ENCODE results near the gene SP140.

The SP140 gene

DNA sequence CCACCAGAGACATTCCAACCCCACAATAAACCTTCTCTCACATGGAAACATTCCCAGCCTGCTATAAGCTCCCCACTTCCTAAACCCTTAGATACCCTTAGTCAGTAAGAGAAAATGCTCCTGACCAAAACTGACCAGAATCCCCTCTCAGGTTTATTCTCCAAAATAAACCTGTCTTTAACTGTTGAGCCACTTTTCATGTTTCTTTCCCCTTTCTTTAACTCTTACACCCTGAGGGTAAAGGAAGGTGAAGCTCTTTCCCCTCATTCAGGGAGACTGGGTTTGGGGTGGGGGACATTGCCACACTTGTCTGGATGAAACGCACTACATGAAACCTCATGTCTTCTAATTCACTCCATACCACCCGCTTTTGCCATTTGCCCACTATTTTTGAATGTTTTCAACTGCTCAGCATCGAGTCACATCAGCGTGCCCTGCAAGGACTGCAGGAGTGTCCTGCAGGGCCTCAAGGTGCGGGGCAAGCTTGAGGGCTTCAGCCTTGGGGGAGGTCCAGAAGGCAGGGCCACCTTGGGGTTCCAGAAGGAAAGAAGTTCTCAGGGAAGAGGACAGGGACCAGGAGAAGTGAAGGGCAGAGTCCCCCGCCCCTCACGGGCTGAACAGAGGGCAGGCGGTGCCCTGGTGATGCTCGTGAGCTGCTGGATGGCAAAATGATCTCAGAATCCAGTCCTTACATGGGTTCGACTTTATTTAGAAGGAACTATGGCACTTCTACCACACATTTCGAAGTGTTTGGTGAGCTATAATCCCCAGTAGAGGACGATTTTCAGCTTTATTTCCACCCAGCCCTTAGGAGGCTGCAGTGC lies 97.2 kb downstream of the SP140 start (continued):
- TF ChIP-seq ZNF16 (tag by site-specific recombination; IDR thresholded peaks at IDR 0.05; ENCODE audit: low read depth) (no peak), ZNF530 (tag by site-specific recombination; IDR thresholded peaks at IDR 0.05; ENCODE audit: low read depth) (no peak), ZNF223 (tag by site-specific recombination; IDR thresholded peaks at IDR 0.05) (no peak), OSR2 (tag by site-specific recombination; IDR thresholded peaks at IDR 0.05) (no peak), ZNF174 (tag by site-specific recombination; IDR thresholded peaks at IDR 0.05) (no peak)
- TF ChIP-seq, protein P1, sequence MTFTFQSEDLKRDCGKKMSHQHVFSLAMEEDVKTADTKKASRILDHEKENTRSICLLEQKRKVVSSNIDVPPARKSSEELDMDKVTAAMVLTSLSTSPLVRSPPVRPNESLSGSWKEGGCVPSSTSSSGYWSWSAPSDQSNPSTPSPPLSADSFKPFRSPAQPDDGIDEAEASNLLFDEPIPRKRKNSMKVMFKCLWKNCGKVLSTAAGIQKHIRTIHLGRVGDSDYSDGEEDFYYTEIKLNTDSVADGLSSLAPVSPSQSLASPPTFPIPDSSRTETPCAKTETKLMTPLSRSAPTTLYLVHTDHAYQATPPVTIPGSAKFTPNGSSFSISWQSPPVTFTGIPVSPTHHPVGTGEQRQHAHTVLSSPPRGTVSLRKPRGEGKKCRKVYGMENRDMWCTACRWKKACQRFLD (tag by site-specific recombination; IDR thresholded peaks at IDR 0.05): no peak
- TF ChIP-seq, protein P2, sequence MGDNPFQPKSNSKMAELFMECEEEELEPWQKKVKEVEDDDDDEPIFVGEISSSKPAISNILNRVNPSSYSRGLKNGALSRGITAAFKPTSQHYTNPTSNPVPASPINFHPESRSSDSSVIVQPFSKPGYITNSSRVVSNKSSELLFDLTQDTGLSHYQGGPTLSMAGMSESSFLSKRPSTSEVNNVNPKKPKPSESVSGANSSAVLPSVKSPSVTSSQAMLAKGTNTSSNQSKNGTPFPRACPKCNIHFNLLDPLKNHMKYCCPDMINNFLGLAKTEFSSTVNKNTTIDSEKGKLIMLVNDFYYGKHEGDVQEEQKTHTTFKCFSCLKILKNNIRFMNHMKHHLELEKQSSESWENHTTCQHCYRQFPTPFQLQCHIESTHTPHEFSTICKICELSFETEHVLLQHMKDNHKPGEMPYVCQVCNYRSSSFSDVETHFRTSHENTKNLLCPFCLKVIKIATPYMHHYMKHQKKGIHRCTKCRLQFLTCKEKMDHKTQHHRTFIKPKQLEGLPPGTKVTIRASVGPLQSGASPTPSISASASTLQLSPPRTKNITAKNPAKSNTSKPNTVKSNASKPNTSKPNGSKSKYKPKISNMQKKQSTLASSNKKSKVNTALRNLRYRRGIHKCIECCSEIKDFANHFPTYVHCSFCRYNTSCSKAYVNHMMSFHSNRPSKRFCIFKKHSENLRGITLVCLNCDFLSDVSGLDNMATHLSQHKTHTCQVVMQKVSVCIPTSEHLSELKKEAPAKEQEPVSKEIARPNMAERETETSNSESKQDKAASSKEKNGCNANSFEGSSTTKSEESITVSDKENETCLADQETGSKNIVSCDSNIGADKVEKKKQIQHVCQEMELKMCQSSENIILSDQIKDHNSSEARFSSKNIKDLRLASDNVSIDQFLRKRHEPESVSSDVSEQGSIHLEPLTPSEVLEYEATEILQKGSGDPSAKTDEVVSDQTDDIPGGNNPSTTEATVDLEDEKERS (tag by site-specific recombination; IDR thresholded peaks at IDR 0.05): 0 out of 2 replicates have a peak, but pooled peaks have one; percentile 30

DNA sequence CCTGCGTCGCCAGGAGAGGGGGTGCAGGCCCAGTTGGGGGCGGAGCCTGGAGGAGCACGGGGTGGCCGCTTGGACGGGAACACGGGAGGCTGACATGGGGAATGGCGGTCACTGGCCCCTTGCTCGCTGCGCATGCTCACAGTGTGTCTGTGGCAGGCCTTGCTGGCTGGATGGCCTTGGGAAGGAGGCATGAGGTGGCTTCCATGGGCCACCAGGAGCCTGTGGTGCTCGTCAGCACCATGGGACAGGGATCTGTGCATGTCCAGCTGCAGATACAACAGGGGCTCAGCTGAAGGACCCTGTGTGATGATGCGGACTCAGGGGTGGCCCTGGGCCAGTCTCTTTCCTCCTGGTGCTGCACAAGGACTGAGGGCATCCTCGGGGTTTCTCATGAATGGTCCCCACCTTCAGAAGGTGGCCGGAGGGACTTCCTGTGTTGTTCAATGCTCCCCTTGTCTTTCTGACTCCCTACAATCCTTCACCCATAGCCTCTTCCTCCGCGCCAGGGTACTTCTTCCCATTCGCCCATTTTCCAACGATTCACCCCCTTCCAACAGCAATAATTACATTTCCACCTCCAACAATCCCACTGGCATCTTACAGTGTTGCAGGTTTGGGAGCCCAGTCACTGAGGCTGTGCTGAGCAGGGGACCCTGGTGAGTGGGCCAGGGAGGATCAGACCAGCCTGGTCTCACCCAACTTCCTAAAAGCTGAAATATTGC lies 98.0 kb downstream of the SP140 start:
- H3K9me3 ChIP-seq (ENCODE audit: control insufficient read depth, insufficient read depth, low read depth, low read length): no peaks in the 10 kb centered on the region
- no peaks in the 10 kb centered on the region for H3K36me3 ChIP-seq (ENCODE audit: control insufficient read depth in 2 of 2, insufficient read depth in 1 of 2, low read length in 2 of 2)
- ChIA-PET CTCF (no interaction called here), POLR2A (no interaction called here)
- H3K4me1 ChIP-seq (ENCODE audit: control insufficient read depth, insufficient read depth, low read length): no peaks in the 10 kb centered on the region
- no peak overlapping the region for H3K4me3 ChIP-seq (ENCODE audit: low read depth, low read length)
- TF ChIP-seq, protein P3, sequence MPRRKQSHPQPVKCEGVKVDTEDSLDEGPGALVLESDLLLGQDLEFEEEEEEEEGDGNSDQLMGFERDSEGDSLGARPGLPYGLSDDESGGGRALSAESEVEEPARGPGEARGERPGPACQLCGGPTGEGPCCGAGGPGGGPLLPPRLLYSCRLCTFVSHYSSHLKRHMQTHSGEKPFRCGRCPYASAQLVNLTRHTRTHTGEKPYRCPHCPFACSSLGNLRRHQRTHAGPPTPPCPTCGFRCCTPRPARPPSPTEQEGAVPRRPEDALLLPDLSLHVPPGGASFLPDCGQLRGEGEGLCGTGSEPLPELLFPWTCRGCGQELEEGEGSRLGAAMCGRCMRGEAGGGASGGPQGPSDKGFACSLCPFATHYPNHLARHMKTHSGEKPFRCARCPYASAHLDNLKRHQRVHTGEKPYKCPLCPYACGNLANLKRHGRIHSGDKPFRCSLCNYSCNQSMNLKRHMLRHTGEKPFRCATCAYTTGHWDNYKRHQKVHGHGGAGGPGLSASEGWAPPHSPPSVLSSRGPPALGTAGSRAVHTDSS (tag by site-specific recombination; IDR thresholded peaks at IDR 0.05): no peak
- TF ChIP-seq, protein P4, sequence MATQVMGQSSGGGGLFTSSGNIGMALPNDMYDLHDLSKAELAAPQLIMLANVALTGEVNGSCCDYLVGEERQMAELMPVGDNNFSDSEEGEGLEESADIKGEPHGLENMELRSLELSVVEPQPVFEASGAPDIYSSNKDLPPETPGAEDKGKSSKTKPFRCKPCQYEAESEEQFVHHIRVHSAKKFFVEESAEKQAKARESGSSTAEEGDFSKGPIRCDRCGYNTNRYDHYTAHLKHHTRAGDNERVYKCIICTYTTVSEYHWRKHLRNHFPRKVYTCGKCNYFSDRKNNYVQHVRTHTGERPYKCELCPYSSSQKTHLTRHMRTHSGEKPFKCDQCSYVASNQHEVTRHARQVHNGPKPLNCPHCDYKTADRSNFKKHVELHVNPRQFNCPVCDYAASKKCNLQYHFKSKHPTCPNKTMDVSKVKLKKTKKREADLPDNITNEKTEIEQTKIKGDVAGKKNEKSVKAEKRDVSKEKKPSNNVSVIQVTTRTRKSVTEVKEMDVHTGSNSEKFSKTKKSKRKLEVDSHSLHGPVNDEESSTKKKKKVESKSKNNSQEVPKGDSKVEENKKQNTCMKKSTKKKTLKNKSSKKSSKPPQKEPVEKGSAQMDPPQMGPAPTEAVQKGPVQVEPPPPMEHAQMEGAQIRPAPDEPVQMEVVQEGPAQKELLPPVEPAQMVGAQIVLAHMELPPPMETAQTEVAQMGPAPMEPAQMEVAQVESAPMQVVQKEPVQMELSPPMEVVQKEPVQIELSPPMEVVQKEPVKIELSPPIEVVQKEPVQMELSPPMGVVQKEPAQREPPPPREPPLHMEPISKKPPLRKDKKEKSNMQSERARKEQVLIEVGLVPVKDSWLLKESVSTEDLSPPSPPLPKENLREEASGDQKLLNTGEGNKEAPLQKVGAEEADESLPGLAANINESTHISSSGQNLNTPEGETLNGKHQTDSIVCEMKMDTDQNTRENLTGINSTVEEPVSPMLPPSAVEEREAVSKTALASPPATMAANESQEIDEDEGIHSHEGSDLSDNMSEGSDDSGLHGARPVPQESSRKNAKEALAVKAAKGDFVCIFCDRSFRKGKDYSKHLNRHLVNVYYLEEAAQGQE (tag by site-specific recombination; IDR thresholded peaks at IDR 0.05): no peak
- TF ChIP-seq ZNF335 (tag by site-specific recombination; conservative IDR thresholded peaks at IDR 0.05): no peak
- 0 out of 2 replicates have a peak, but pooled peaks have one; percentile 4 for TF ChIP-seq ZNF654 (tag by site-specific recombination; IDR thresholded peaks at IDR 0.05; ENCODE audit: low read depth)
- TF ChIP-seq EGR2 (tag by site-specific recombination; IDR thresholded peaks at IDR 0.05; ENCODE audit: low read depth): no peak
- TF ChIP-seq, protein P5, sequence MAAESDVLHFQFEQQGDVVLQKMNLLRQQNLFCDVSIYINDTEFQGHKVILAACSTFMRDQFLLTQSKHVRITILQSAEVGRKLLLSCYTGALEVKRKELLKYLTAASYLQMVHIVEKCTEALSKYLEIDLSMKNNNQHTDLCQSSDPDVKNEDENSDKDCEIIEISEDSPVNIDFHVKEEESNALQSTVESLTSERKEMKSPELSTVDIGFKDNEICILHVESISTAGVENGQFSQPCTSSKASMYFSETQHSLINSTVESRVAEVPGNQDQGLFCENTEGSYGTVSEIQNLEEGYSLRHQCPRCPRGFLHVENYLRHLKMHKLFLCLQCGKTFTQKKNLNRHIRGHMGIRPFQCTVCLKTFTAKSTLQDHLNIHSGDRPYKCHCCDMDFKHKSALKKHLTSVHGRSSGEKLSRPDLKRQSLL (tag by site-specific recombination; IDR thresholded peaks at IDR 0.05): no peak
- no peak overlapping the region for H3K27ac ChIP-seq (ENCODE audit: extremely low read depth, low read depth, low read length)
